GM18909 (cell line): ENCODE results near the gene EWSR1.

Experiments used
- ATAC-seq: cut with Tn5 transposase; IDR thresholded peaks from one replicate; pipeline ENCODE4 v1.9.1; 2021; ENCODE audit warnings: mild to moderate bottlenecking; ENCODE audit not compliant: unreplicated experiment, poor library complexity

Gene EWSR1

GRCh38 chr22:29302681-29303465, 34.8 kb downstream of the EWSR1 start:
- ATAC-seq = no peak

- no peak for ATAC-seq
Observed at GRCh38 chr22:29305836-29306174, 37.7 kb downstream of the EWSR1 start.

GRCh38 chr22:29306175-29306834, 38.2 kb downstream of the EWSR1 start, which contains the start of gene GAS2L1:
GAS2L1 (plus strand) TSS chr22:29306650; CDS start chr22:29308106, 1,456 bp downstream.
- no peak for ATAC-seq

- ATAC-seq = no peak
Observed at GRCh38 chr22:29306835-29307595, 38.9 kb downstream of the EWSR1 start.

GRCh38 chr22:29307596-29308147, 39.6 kb downstream of the EWSR1 start:
- no peak for ATAC-seq

GRCh38 chr22:29308148-29308790, 40.2 kb downstream of the EWSR1 start:
- ATAC-seq = no peak

GRCh38 chr22:29308791-29309262, 40.8 kb downstream of the EWSR1 start:
- no peak for ATAC-seq

- ATAC-seq = no peak
Observed at GRCh38 chr22:29309332-29310064, 41.4 kb downstream of the EWSR1 start.

- no peak for ATAC-seq
Observed at GRCh38 chr22:29310065-29310862, 42.2 kb downstream of the EWSR1 start.

GRCh38 chr22:29310863-29311339, 42.8 kb downstream of the EWSR1 start:
- ATAC-seq = no peak

GRCh38 chr22:29311464-29312217, 43.6 kb downstream of the EWSR1 start:
- ATAC-seq = no peak

- no peak for ATAC-seq
Observed at GRCh38 chr22:29312218-29313125, 44.4 kb downstream of the EWSR1 start.

GRCh38 chr22:29313126-29313575, 45.1 kb downstream of the EWSR1 start:
- no peak for ATAC-seq

GRCh38 chr22:29313576-29314466, 45.8 kb downstream of the EWSR1 start:
- ATAC-seq = no peak

GRCh38 chr22:29314537-29315285, 46.6 kb downstream of the EWSR1 start:
- no peak for ATAC-seq
